ENCODE results near the gene TRDMT1. TPM values are rescaled to one million over a fixed set of nuclear protein-coding genes. Genes with fewer than 3 reads are reported as not detected.

TRDMT1 gene
- total and polyA plus RNA-seq, 3 donors from 2014 or later, result 6.9 to 12.1 (median 9.7) TPM

GRCh38 chr10:17237149-17237527, 35.7 kb upstream of the TRDMT1 start:
- Histone ChIP-seq H3K27me3 (no peaks in the 10 kb centered on the region), H3K4me1 (peaks cover 31% of the 10 kb centered on the region), H3K27ac (no peak overlapping the region), H3K9me3 (no peaks in the 10 kb centered on the region), H3K36me3 (ENCODE audit: low read depth, missing control alignments) (no peaks in the 10 kb centered on the region), H3K4me3 (no peak overlapping the region)
- no peak for TF ChIP-seq POLR2A (IDR thresholded peaks at IDR 0.05)
- TF ChIP-seq CTCF (IDR thresholded peaks at IDR 0.05), result no peak
- no peak for DNase-seq
- intact Hi-C loops (cut with DNase I; ENCODE audit: low total_unique reads), result no loop called here
- WGBS, 2 donors, result 66 to 72% methylated on average over 5 of the region's 5 CpGs

DNA sequence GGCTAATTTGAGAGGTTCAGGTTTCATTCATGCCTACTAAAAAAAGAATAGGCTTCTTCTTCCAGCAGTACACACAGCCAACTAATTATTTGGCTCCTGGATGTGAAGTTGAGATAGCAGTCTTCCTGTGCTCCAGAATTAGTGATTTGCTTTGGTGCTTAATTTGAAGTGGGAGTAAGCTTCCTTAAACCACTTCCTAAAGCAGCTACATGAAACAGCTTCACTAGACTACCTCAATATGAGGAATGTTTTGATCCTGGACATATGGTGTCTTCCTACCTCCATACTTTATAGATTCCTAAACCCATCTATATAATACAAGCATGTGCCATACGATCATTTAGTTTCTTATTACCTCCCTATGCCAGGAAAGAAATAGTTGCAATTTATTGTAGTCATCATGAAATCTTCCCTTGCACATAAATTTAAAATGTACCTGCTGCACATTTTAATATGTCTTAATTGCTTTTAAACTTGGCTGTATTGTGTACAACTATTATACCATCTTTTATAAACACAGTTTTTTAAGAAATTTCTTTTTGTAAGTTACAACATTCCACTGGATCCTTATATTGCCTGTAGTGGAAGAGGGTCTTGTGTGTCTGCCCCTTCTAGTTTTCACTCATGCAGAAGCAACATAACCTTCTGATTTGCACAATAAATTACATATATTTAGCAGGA, 35.1 kb upstream of the TRDMT1 start:
- Histone ChIP-seq H3K4me3 (no peak overlapping the region), H3K9me3 (no peaks in the 10 kb centered on the region), H3K4me1 (peaks cover 36% of the 10 kb centered on the region), H3K36me3 (ENCODE audit: low read depth, missing control alignments) (no peaks in the 10 kb centered on the region), H3K27ac (no peak overlapping the region), H3K27me3 (no peaks in the 10 kb centered on the region)
- no peak for TF ChIP-seq CTCF (IDR thresholded peaks at IDR 0.05)
- no peak for TF ChIP-seq POLR2A (IDR thresholded peaks at IDR 0.05)
- no peak for DNase-seq
- WGBS, 2 donors, result 64 to 67% methylated on average over 1 of the region's 1 CpG
- intact Hi-C loops (cut with DNase I; ENCODE audit: low total_unique reads), result no loop called here

- Histone ChIP-seq H3K4me1 (peaks cover 36% of the 10 kb centered on the region), H3K36me3 (ENCODE audit: low read depth, missing control alignments) (no peaks in the 10 kb centered on the region), H3K27me3 (no peaks in the 10 kb centered on the region), H3K4me3 (no peak overlapping the region), H3K9me3 (no peaks in the 10 kb centered on the region), H3K27ac (peak overlapping the region in 1 of 2 donors; percentile 23)
- TF ChIP-seq CTCF (IDR thresholded peaks at IDR 0.05), result no peak
- intact Hi-C loops (cut with DNase I; ENCODE audit: low total_unique reads), result no loop called here
- WGBS, 2 donors, result 74 to 77% methylated on average over 8 of the region's 8 CpGs
- DNase-seq, result no peak
These were observed 33.7 kb upstream of the TRDMT1 start for GRCh38 chr10:17235136-17235535.

DNA sequence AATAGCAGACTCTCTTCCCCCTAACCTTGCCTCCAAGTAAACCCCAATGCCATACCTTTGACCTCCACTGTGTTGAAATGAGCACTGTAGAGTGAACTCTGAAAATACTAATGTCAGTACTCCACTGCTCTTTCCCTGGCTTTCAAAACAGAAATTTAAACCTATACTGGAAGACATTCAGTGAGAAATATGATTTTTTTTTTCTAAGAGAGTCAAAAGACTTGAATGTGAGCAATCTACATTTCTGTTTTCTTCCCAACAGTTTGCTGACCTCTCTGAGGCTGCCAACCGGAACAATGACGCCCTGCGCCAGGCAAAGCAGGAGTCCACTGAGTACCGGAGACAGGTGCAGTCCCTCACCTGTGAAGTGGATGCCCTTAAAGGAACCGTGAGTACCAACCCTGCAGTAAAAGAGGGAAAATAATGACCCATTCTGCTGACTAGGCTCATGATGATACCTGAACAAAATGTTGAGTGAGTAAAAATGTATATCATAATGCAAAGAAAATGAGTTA, 33.0 kb upstream of the TRDMT1 start:
- no peak overlapping the region for H3K4me3 ChIP-seq
- H3K27me3 ChIP-seq, result no peaks in the 10 kb centered on the region
- intact Hi-C loops (cut with DNase I; ENCODE audit: low total_unique reads), result no loop called here
- no peak for DNase-seq
- no peaks in the 10 kb centered on the region for H3K9me3 ChIP-seq
- no peaks in the 10 kb centered on the region for H3K36me3 ChIP-seq (ENCODE audit: low read depth, missing control alignments)
- peaks cover 36% of the 10 kb centered on the region for H3K4me1 ChIP-seq
- TF ChIP-seq POLR2A (IDR thresholded peaks at IDR 0.05), result no peak
- TF ChIP-seq CTCF (IDR thresholded peaks at IDR 0.05), result no peak
- WGBS, 2 donors, result 82 to 84% methylated on average over 5 of the region's 5 CpGs
- H3K27ac ChIP-seq, result peak overlapping the region; percentile 9 to 23

Data from testis (tissue), 3 donors.